ENCODE data around the gene TEX14.

TEX14 gene

GRCh38 chr17:58531122-58531521 lies 160.7 kb downstream of the TEX14 start:
- peak overlapping the region; percentile 55 for H3K4me3 ChIP-seq (ENCODE audit: low read depth, low read length)
- ChIA-PET CTCF (interaction anchor here (1.1 to 1.4 kb wide), 2 partner anchors 11 to 47 kb away, joined by 3 to 4 read pairs; no protein-coding TSS in a partner anchor), POLR2A (no interaction called here)
- TF ChIP-seq CTCF (IDR thresholded peaks at IDR 0.05; ENCODE audit: insufficient read depth, low read length, missing control alignments) = no peak
- DNase-seq (ENCODE audit: low read depth, low spot score) = no peak

- ChIA-PET POLR2A (interaction anchor here (1.9 kb wide), 1 partner anchor 101 kb away, joined by 8 read pairs; no protein-coding TSS in a partner anchor), CTCF (interaction anchor here (4.0 kb wide), 1 partner anchor 11 kb away, joined by 20 read pairs; no protein-coding TSS in a partner anchor)
- no peak overlapping the region for H3K4me3 ChIP-seq (ENCODE audit: low read depth, low read length)
- no peak for TF ChIP-seq CTCF (IDR thresholded peaks at IDR 0.05; ENCODE audit: insufficient read depth, low read length, missing control alignments)
- DNase-seq (ENCODE audit: low read depth, low spot score) = no peak
These were observed 161.2 kb downstream of the TEX14 start for GRCh38 chr17:58530655-58531054.

GRCh38 chr17:58529275-58529674 lies 162.6 kb downstream of the TEX14 start:
- ChIA-PET POLR2A (interaction anchor here (1.9 kb wide), 1 partner anchor 102 kb away, joined by 8 read pairs; no protein-coding TSS in a partner anchor), CTCF (interaction anchor here (1.7 to 4.0 kb wide), 3 partner anchors 10 to 59 kb away, joined by 5 to 20 read pairs (median 5); no protein-coding TSS in a partner anchor)
- DNase-seq (ENCODE audit: low read depth, low spot score) = no peak
- TF ChIP-seq CTCF (IDR thresholded peaks at IDR 0.05; ENCODE audit: insufficient read depth, low read length, missing control alignments) = no peak
- H3K4me3 ChIP-seq (ENCODE audit: low read depth, low read length) = no peak overlapping the region

- no peak for DNase-seq (ENCODE audit: low read depth, low spot score)
- TF ChIP-seq CTCF (IDR thresholded peaks at IDR 0.05; ENCODE audit: insufficient read depth, low read length, missing control alignments) = no peak
- H3K4me3 ChIP-seq (ENCODE audit: low read depth, low read length) = no peak overlapping the region
- ChIA-PET CTCF (interaction anchor here (1.5 to 4.0 kb wide), 5 partner anchors 8 to 60 kb away, joined by 5 to 20 read pairs (median 5); no protein-coding TSS in a partner anchor), POLR2A (interaction anchor here (1.5 kb wide), 1 partner anchor 103 kb away, joined by 8 read pairs; no protein-coding TSS in a partner anchor)
These were observed 163.4 kb downstream of the TEX14 start for GRCh38 chr17:58528443-58528842.

- no peak for TF ChIP-seq CTCF (IDR thresholded peaks at IDR 0.05; ENCODE audit: insufficient read depth, low read length, missing control alignments)
- POLR2A ChIA-PET = interaction anchor here (1.5 kb wide), 1 partner anchor 104 kb away, joined by 8 read pairs; no protein-coding TSS in a partner anchor
- no peak overlapping the region for H3K4me3 ChIP-seq (ENCODE audit: low read depth, low read length)
- CTCF ChIA-PET = interaction anchor here (1.5 to 4.0 kb wide), 5 partner anchors 8 to 61 kb away, joined by 5 to 20 read pairs (median 5); no protein-coding TSS in a partner anchor
- no peak for DNase-seq (ENCODE audit: low read depth, low spot score)
These were observed 163.9 kb downstream of the TEX14 start for GRCh38 chr17:58527949-58528348.

GRCh38 chr17:58527306-58527705 lies 164.5 kb downstream of the TEX14 start:
- H3K4me3 ChIP-seq (ENCODE audit: low read depth, low read length) = no peak overlapping the region
- DNase-seq (ENCODE audit: low read depth, low spot score) = no peak
- POLR2A ChIA-PET = interaction anchor here (1.5 kb wide), 1 partner anchor 104 kb away, joined by 8 read pairs; no protein-coding TSS in a partner anchor
- peak; percentile 6 for TF ChIP-seq CTCF (IDR thresholded peaks at IDR 0.05; ENCODE audit: insufficient read depth, low read length, missing control alignments)
- CTCF ChIA-PET = interaction anchor here (1.5 to 4.0 kb wide), 4 partner anchors 8 to 59 kb away, joined by 5 to 20 read pairs (median 5); no protein-coding TSS in a partner anchor

All from AG04449 (cell line).